ENCODE results near the gene ZBED1.

DNA sequence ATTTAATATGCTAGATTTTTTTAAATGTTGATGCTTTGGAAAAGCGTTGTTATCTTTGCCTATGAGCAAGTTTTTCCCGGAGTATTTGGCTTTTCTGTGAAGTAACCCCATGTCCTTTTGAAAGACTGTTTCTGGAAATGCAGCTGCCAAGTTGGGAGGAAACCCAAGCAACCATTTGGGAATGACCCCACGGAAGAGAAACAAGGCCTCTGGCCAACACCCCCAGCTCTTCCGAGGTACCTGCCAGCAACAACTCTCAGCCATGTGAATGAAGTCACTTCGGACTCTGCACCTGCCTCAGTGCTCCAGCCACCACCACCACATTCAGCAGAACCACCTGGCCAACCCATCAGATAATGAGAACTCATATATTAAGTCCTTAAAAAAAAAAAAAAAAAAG lies 36.2 kb upstream of the ZBED1 start:
- TF ChIP-seq POLR2A (IDR thresholded peaks at IDR 0.05) (no peak), POLR2AphosphoS5 (IDR thresholded peaks at IDR 0.05) (no peak), CTCF (IDR thresholded peaks at IDR 0.05) (no peak)
